Testis (tissue), 3 donors: ENCODE data around the gene TMED3. TPM values are rescaled to one million over a fixed set of nuclear protein-coding genes. Genes with fewer than 3 reads are reported as not detected.

Experiments used
- DNase-seq: peaks from one replicate; pipeline ENCODE4 v3.0.0-alpha.2; 2019
- H3K27ac ChIP-seq, 2 donors: fragments of 200-600 bp; sonication (generic); one replicate each; pipeline ENCODE4 v1.5.1; 2019
- H3K27me3 ChIP-seq: fragments of 200-600 bp; sonication (generic); one replicate; pipeline ENCODE4 v1.5.1; 2019
- H3K36me3 ChIP-seq: fragments of 200-600 bp; sonication (generic); one replicate; pipeline ENCODE4 v1.5.1; 2017; ENCODE audit warnings: low read depth; ENCODE audit errors: missing control alignments
- H3K4me1 ChIP-seq: fragments of 200-600 bp; sonication (generic); one replicate; pipeline ENCODE4 v1.5.1; 2019
- H3K4me3 ChIP-seq, 2 donors: fragments of 200-600 bp; sonication (generic); one replicate each; pipeline ENCODE4 v1.5.1; 2017 to 2019
- H3K9me3 ChIP-seq: fragments of 200-600 bp; sonication (generic); one replicate; pipeline ENCODE4 v1.5.1; 2017
- POLR2A ChIP-seq: fragments of 450-650 bp; IDR thresholded peaks from one replicate; pipeline ENCODE4 v1.6.1; 2017; ENCODE audit warnings: antibody characterized with exemption, mild to moderate bottlenecking, moderate library complexity
- WGBS, 2 donors: methylation state at CpG; one replicate each; pipeline ENCODE4 v1.1.5; 2018; 5-methylcytosine and 5-hydroxymethylcytosine counted together
- intact Hi-C: fragments of 100-400 bp; cut with DNase I; formaldehyde crosslinking; loops from one replicate; pipeline ENCODE4 v1.15.1; 2023; ENCODE audit warnings: low total_unique reads
- polyA plus RNA-seq: library from polyadenylated mRNA; stranded (reverse); fragments of 350-450 nt; fragmentation: Illumina TruSeq; extraction: RNeasy Lipid Tissue Mini Kit (QIAGEN cat#74804); gene quantifications from one replicate; pipeline ENCODE4 v1.2.3, GENCODE V29; 2014; ENCODE audit warnings: low read depth, low replicate concordance; ENCODE audit not compliant: insufficient read depth
- total RNA-seq, 2 donors: library from RNA; depleted of rRNA; stranded (reverse); fragments of >200 nt; gene quantifications; one replicate each; pipeline ENCODE4 v1.2.3, GENCODE V29; 2016
- TF ChIP-seq, protein P1 (sequence below), 3 experiments: fragments of 450-650 bp in 2 of 3; fragments of 200-600 bp in 1 of 3; sonication (generic) in 1 of 3; IDR thresholded peaks; one replicate each; pipeline ENCODE4 v1.5.1; 2016 to 2019; ENCODE audit warnings: antibody characterized with exemption in 3 of 3, mild to moderate bottlenecking in 2 of 3, moderate library complexity in 1 of 3

The TMED3 gene
- total and polyA plus RNA-seq, 3 donors from 2014 or later, result 88.6 to 127 (median 94.0) TPM

DNA sequence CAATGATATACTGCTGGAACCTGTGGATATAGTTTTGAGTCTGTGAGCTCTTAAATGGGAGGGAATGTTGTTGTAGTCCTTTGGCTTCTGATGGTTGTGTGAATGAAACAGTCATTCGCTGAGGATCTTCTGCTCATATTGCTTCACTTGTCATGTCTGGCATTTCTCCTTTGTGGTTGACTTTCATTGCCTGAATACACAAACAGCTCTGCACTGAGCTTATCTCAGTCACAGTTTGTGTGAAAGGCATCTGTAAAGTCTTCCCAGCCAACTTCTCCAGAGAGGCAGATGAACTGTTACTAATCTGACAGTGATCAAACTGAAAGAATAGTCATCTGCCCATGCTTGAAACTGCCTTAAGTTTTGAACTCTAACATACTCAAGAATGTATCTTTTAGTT lies 59.8 kb downstream of the TMED3 start:
- Histone ChIP-seq H3K4me3 (no peak overlapping the region), H3K27ac (no peak overlapping the region), H3K27me3 (no peaks in the 10 kb centered on the region), H3K9me3 (no peaks in the 10 kb centered on the region), H3K36me3 (no peaks in the 10 kb centered on the region), H3K4me1 (no peaks in the 10 kb centered on the region)
- no peak for TF ChIP-seq POLR2A
- TF ChIP-seq, protein P1, sequence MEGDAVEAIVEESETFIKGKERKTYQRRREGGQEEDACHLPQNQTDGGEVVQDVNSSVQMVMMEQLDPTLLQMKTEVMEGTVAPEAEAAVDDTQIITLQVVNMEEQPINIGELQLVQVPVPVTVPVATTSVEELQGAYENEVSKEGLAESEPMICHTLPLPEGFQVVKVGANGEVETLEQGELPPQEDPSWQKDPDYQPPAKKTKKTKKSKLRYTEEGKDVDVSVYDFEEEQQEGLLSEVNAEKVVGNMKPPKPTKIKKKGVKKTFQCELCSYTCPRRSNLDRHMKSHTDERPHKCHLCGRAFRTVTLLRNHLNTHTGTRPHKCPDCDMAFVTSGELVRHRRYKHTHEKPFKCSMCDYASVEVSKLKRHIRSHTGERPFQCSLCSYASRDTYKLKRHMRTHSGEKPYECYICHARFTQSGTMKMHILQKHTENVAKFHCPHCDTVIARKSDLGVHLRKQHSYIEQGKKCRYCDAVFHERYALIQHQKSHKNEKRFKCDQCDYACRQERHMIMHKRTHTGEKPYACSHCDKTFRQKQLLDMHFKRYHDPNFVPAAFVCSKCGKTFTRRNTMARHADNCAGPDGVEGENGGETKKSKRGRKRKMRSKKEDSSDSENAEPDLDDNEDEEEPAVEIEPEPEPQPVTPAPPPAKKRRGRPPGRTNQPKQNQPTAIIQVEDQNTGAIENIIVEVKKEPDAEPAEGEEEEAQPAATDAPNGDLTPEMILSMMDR (IDR thresholded peaks at IDR 0.05), result no peak
- DNase-seq, result no peak
- WGBS, 2 donors, result 84 to 85% methylated on average over 1 of the region's 1 CpG
- intact Hi-C loops, result no loop called here

DNA sequence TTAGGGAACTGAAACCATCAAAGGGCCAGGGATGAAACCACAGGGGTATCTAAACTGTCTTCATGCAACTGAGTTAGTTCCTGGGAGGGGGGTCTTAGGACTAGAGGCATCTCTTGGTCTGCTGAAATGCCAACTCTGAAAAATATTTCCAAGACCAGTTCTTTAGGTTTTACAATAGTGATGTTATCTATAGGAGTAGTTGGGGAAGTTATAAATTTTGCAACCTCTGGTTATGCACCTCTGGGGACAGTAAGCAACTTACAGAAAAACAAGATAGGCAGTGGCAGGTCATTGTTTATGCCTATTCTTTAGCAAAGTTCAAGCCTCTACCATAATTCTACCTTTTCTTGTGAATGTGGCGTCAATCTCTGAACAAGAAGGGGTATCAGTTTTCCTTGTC lies 60.7 kb downstream of the TMED3 start:
- Histone ChIP-seq H3K27me3 (no peaks in the 10 kb centered on the region), H3K4me1 (no peaks in the 10 kb centered on the region), H3K4me3 (no peak overlapping the region), H3K27ac (no peak overlapping the region), H3K9me3 (no peaks in the 10 kb centered on the region), H3K36me3 (no peaks in the 10 kb centered on the region)
- intact Hi-C loops, result no loop called here
- TF ChIP-seq, protein P1 (IDR thresholded peaks at IDR 0.05), result no peak
- TF ChIP-seq POLR2A, result no peak
- 96 to 100% methylated on average over 1 of the region's 1 CpG for WGBS, 2 donors
- no peak for DNase-seq

DNA sequence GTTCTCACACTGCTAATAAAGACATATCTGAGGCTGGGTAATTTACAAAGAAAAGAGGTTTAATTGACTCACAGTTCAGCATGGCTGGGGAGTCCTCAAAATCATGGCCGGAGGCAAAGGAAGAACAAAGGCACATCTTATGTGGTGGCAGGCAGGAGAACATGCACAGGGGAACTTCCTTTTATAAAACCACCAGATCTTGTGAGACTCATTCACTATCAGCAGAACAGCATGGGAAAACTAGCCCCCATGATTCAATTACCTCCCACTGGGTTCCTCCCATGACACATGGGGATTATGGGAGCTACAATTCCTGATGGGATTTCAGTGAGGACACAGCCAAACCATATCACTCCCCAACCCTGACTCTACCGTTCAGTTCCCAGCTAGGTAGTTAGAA lies 61.5 kb downstream of the TMED3 start:
- Histone ChIP-seq H3K4me1 (no peaks in the 10 kb centered on the region), H3K36me3 (no peaks in the 10 kb centered on the region), H3K27me3 (no peaks in the 10 kb centered on the region), H3K27ac (no peak overlapping the region), H3K4me3 (no peak overlapping the region), H3K9me3 (no peaks in the 10 kb centered on the region)
- 69 to 70% methylated on average over 2 of the region's 2 CpGs for WGBS, 2 donors
- no peak for DNase-seq
- TF ChIP-seq, protein P1 (IDR thresholded peaks at IDR 0.05), result no peak
- TF ChIP-seq POLR2A, result no peak
- intact Hi-C loops, result no loop called here

Other genes with a start within 250 kb of the TMED3 start
- gene RASGRF1, start 220.3 kb upstream of the TMED3 start, total RNA-seq, result 1 to 10 TPM; 2.6 to 3.1 TPM
- gene RASGRF1, start 220.3 kb upstream of the TMED3 start, polyA plus RNA-seq, result 3.3 TPM
- gene ANKRD34C, start 28.4 kb upstream of the TMED3 start, total RNA-seq, result under 1 TPM; 0.08 to 0.12 TPM
- gene ANKRD34C, start 28.4 kb upstream of the TMED3 start, polyA plus RNA-seq, result 0.12 TPM
- 1 to 10 TPM in 1 of 2 donors, under 1 TPM in 1; 0.62 to 1.0 TPM for gene MINAR1, start 121.2 kb downstream of the TMED3 start, total RNA-seq
- gene MINAR1, start 121.2 kb downstream of the TMED3 start, polyA plus RNA-seq, result 0.82 TPM